Left kidney (tissue), 2 donors: Measurements from ENCODE around the gene FAM24B. TPM values are rescaled to one million over a fixed set of nuclear protein-coding genes. Genes with fewer than 3 reads are reported as not detected.

Experiments used
- DNase-seq: peaks from one replicate; pipeline ENCODE4 v3.0.0-alpha.2; 2013
- polyA plus RNA-seq: library from polyadenylated mRNA; unstranded; fragments of 120-200 nt; gene quantifications from one replicate; pipeline ENCODE4 v1.2.1, GENCODE V29; 2013; ENCODE audit not compliant: insufficient read length

Gene FAM24B
- polyA plus RNA-seq, 1 donor = 6.6 TPM

DNA sequence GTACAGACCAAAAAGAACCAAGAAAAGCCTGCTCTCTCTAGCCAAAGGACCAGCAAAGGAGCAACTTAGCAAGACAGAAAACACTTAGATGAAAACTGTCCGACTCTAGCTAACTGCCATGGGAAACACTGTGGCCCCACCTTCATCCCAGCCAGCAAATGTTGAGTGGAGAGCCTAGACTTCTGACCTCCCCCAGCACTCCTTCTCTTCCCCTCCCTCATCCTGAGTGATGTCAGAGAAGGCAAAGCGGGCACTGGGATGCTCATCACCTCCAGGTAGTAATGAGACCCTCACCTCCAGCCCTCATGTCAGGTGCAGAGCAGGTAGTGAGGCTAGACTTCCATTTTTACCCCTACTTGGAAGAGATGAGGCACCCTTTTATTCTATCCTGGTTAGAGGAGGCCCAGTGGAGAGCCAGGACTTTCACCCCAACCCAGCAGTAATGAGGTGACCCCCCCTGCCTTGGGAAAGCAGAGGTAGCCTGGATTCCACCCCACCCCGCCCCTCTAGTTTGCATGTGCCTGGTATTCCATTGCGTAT, 50.6 kb downstream of the FAM24B start:
- no peak for DNase-seq

DNA sequence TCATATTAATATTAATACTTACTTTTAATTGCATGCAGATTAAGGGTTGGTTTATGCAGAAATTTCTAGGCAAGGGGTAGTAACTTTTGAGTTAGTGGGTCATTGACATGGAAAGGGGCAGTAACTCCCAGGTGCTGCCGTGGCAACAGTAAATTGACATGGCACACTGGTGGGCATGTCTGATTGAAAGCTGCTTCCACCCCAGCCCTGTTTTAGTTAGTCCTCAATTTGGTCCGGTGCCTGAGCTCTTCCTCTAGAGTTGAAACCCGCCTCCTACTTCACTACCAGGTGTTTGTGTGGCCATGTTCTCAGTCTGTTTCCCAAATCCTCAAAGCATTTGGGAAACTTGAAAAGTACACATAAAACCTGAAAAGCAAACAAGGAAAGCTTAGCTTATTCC, 52.1 kb downstream of the FAM24B start:
- no peak for DNase-seq

DNA sequence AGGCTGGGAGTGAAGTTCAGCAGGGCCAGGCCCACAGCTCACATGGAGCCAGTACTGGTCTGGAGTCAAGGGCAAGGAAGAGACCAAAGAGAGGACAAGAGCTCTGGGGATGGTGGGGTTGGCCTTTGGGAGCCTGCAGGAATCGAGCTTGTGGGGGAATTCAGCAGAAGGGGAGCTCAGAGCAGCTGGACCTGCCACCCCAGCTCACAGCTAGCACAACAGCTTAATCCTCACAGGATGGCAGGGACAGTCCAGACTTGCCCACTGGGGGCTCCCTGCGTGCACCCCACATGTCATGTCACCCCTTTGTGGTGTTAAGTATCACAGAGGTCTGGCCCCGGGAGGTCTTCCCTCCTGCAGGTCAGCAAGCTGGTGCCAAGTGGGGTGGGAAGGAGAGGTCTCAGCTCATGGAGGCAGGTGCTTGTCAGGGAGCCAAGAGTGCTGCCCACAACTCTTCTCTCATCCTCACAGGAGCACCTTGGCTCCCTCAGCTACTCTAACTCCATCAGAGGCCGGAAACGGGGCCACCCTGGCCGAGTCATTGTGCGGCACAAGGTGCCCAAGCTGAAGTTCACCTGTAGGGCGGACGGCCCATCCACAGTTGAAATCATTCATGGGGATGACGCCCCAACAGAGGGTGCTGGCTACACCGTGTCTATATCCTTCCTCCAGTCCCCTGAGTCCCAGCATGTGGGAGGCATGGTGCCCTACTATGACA, 56.2 kb downstream of the FAM24B start:
- DNase-seq = no peak

GRCh38 chr10:122821808-122822207, 57.6 kb downstream of the FAM24B start:
- DNase-seq = no peak

DNA sequence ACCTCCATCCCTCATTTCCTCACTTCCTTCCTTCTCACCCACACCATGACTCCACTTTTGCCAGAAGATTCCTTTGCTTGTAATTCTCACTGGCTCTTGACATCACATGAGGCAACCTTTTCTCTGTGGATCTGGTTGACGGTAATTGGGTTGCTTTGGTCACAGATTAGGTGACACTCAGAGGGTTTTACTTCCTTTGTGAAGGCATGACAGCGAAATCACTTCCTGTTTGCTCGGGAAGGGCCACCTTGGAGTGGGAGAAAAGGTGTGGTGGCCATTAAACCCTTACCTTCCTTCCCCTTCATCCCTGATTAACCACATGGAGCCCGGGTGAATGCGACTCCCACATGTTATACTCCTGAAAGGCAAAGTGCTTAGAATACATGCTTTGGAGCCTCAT, 63.9 kb downstream of the FAM24B start:
- DNase-seq = no peak

- DNase-seq = no peak
Observed at GRCh38 chr10:122814493-122814892, 64.9 kb downstream of the FAM24B start.

DNA sequence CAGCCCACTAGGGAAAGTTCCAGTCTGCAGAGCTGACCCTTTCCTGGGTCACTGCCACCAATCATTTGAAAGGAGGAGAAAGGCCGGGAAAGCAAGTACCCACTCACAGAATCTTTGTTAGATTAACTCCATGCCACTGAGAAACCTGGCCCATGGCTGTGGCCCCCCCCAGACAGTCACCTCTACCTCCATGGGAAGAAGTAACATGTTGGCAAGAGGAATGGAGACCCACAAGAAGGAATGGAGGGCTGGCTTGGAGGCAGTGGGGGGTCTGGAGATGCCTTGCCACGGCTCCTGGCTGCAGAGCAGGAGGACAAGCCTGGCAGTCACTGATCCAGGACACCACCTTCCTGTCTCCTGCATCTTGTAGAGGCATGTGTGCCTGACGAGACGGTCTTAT, 66.6 kb downstream of the FAM24B start:
- no peak for DNase-seq

- DNase-seq = no peak
Observed at GRCh38 chr10:122802282-122802681, 77.1 kb downstream of the FAM24B start.

Other genes starting within 250 kb of the FAM24B start
- gene C10orf120, start 179.7 kb downstream of the FAM24B start, polyA plus RNA-seq = not detected
- gene CUZD1, start 33.7 kb downstream of the FAM24B start, polyA plus RNA-seq = 2.1 TPM
- gene FAM24A, start 31.0 kb upstream of the FAM24B start, polyA plus RNA-seq = not detected
- 24.5 TPM for gene C10orf88, start 74.6 kb upstream of the FAM24B start, polyA plus RNA-seq
- 12.7 TPM for gene PSTK, start 100.8 kb upstream of the FAM24B start, polyA plus RNA-seq
- 27.5 TPM for gene IKZF5, start 129.2 kb upstream of the FAM24B start, polyA plus RNA-seq
- gene ACADSB, start 129.4 kb upstream of the FAM24B start, polyA plus RNA-seq = 31.1 TPM